Hepatocyte (in vitro differentiated cells): ENCODE data around the gene MAPRE2.
A peak's percentile ranks its signal among the peaks of the same experiment; 100 is the strongest.

Source experiments
- EZH2phosphoT487 ChIP-seq: fragments of 200-600 bp; sonication (generic); IDR thresholded peaks from one replicate; pipeline ENCODE4 v1.6.1; 2018; ENCODE audit warnings: antibody characterized with exemption, mild to moderate bottlenecking, low read depth, moderate library complexity; ENCODE audit not compliant: unreplicated experiment, severe bottlenecking
- TF ChIP-seq, protein P1 (sequence below): fragments of 200-600 bp; sonication (generic); IDR thresholded peaks from 2 replicates; pipeline ENCODE4 v1.5.1; 2016; ENCODE audit warnings: antibody characterized with exemption, mild to moderate bottlenecking; ENCODE audit not compliant: poor library complexity

DNA sequence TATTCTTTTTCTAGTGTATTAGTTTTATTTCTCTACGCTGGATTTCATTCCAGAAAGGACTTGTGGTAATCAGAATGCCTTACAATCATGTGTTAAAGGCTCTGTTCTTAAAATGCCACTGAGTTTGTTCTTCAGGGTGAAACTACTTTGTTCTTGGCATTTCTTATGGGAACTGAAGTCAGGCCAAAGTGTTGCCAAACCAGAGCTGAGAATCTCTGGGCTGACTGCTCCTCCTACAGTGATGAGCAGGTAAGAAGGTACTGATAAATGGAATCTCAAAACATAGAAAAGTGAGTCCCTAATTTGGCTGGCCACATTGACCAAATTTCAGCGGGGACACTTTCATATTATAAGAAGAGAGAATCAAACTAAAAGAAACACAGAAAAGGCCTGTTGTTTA lies 144.6 kb downstream of the MAPRE2 start:
- no peak for TF ChIP-seq EZH2phosphoT487
- TF ChIP-seq, protein P1, sequence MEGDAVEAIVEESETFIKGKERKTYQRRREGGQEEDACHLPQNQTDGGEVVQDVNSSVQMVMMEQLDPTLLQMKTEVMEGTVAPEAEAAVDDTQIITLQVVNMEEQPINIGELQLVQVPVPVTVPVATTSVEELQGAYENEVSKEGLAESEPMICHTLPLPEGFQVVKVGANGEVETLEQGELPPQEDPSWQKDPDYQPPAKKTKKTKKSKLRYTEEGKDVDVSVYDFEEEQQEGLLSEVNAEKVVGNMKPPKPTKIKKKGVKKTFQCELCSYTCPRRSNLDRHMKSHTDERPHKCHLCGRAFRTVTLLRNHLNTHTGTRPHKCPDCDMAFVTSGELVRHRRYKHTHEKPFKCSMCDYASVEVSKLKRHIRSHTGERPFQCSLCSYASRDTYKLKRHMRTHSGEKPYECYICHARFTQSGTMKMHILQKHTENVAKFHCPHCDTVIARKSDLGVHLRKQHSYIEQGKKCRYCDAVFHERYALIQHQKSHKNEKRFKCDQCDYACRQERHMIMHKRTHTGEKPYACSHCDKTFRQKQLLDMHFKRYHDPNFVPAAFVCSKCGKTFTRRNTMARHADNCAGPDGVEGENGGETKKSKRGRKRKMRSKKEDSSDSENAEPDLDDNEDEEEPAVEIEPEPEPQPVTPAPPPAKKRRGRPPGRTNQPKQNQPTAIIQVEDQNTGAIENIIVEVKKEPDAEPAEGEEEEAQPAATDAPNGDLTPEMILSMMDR: peak; percentile 11
